Mesenchymal stem cell (in vitro differentiated cells and primary cell): ENCODE measurements around the gene PDPN.
A peak's percentile ranks its signal among the peaks of the same experiment; 100 is the strongest.

ENCODE experiments used
- DNase-seq: peaks from one replicate; pipeline ENCODE4 v3.0.0-alpha.2; 2013
- H2AFZ ChIP-seq: one replicate; pipeline ENCODE4 v1.6.1; 2013; ENCODE audit warnings: low read depth, mild to moderate bottlenecking, control low read depth, inconsistent platforms, low read length, moderate library complexity
- H2AK5ac ChIP-seq: 2 replicates; pipeline ENCODE4 v1.6.1; 2013; ENCODE audit warnings: low read length, moderate library complexity, mild to moderate bottlenecking, inconsistent platforms; ENCODE audit not compliant: severe bottlenecking
- H2BK120ac ChIP-seq: one replicate; pipeline ENCODE4 v1.6.1; 2013; ENCODE audit warnings: low read depth, mild to moderate bottlenecking, inconsistent platforms, low read length, moderate library complexity
- H2BK12ac ChIP-seq, 2 experiments: one replicate each; pipeline ENCODE4 v1.6.1; 2013; ENCODE audit warnings: inconsistent platforms in 2 of 2, low read length in 2 of 2, mild to moderate bottlenecking in 2 of 2, moderate library complexity in 2 of 2, control low read depth in 1 of 2
- H2BK15ac ChIP-seq: one replicate; pipeline ENCODE4 v1.6.1; 2013; ENCODE audit warnings: mild to moderate bottlenecking, low read depth, inconsistent platforms; ENCODE audit not compliant: poor library complexity, severe bottlenecking
- H2BK5ac ChIP-seq: 2 replicates; pipeline ENCODE4 v1.6.1; 2013; ENCODE audit warnings: low read depth, mild to moderate bottlenecking, low read length, control low read depth, inconsistent platforms; ENCODE audit not compliant: poor library complexity, severe bottlenecking
- H3K14ac ChIP-seq, 2 experiments: one replicate each; pipeline ENCODE4 v1.6.1; 2013; ENCODE audit warnings: inconsistent platforms in 2 of 2, low read length in 2 of 2, control low read depth in 1 of 2, mild to moderate bottlenecking in 1 of 2, moderate library complexity in 1 of 2
- H3K18ac ChIP-seq, 2 experiments: one replicate each; pipeline ENCODE4 v1.6.1; 2013; ENCODE audit warnings: inconsistent platforms in 2 of 2, low read length in 2 of 2, control low read depth in 1 of 2, low read depth in 1 of 2, mild to moderate bottlenecking in 1 of 2
- H3K23ac ChIP-seq, 2 experiments: one replicate each; pipeline ENCODE4 v1.6.1; 2013; ENCODE audit warnings: inconsistent platforms in 2 of 2, low read length in 2 of 2, mild to moderate bottlenecking in 2 of 2, moderate library complexity in 2 of 2, control low read depth in 1 of 2
- H3K27ac ChIP-seq: 2 replicates; pipeline ENCODE4 v1.5.1; 2013; ENCODE audit warnings: mild to moderate bottlenecking, moderate library complexity, low read length, control low read depth, inconsistent platforms; ENCODE audit not compliant: poor library complexity, severe bottlenecking
- H3K27me3 ChIP-seq, 2 experiments: 2 replicates each; pipeline versions ENCODE4 v1.6.1 to v1.7.0; 2013; ENCODE audit warnings: low read length in 2 of 2, mild to moderate bottlenecking in 2 of 2, moderate library complexity in 2 of 2, control low read depth in 1 of 2, inconsistent platforms in 1 of 2; ENCODE audit not compliant: control insufficient read depth in 1 of 2, insufficient read depth in 1 of 2
- H3K36me3 ChIP-seq, 2 experiments: 2 replicates each; pipeline versions ENCODE4 v1.6.1 to v1.7.0; 2013; ENCODE audit warnings: low read length in 2 of 2, control low read depth in 1 of 2, inconsistent platforms in 1 of 2, low read depth in 1 of 2, mild to moderate bottlenecking in 1 of 2; ENCODE audit not compliant: insufficient read depth in 2 of 2, control insufficient read depth in 1 of 2
- H3K4ac ChIP-seq, 2 experiments: one replicate each; pipeline ENCODE4 v1.6.1; 2013; ENCODE audit warnings: inconsistent platforms in 2 of 2, low read length in 2 of 2, mild to moderate bottlenecking in 2 of 2, moderate library complexity in 2 of 2, control low read depth in 1 of 2, low read depth in 1 of 2
- H3K4me1 ChIP-seq: 2 replicates; pipeline ENCODE4 v1.6.1; 2013; ENCODE audit warnings: low read depth, low read length, control low read depth; ENCODE audit not compliant: control insufficient read depth, insufficient read depth
- H3K4me2 ChIP-seq: 2 replicates; pipeline ENCODE4 v1.6.1; 2013; ENCODE audit warnings: low read length, mild to moderate bottlenecking, inconsistent platforms; ENCODE audit not compliant: poor library complexity, severe bottlenecking
- H3K4me3 ChIP-seq, 2 experiments: 2 replicates each; pipeline versions ENCODE4 v1.5.1 to v1.7.0; 2013; ENCODE audit warnings: low read length in 2 of 2, mild to moderate bottlenecking in 2 of 2, control low read depth in 1 of 2, low read depth in 1 of 2; ENCODE audit not compliant: insufficient read depth in 1 of 2
- H3K79me1 ChIP-seq: replicated peaks from 2 replicates; pipeline ENCODE4 v1.6.1; 2013; ENCODE audit warnings: mild to moderate bottlenecking, control low read depth, low read length, inconsistent platforms; ENCODE audit not compliant: poor library complexity, severe bottlenecking
- H3K9ac ChIP-seq: 2 replicates; pipeline ENCODE4 v1.7.0; 2013; ENCODE audit warnings: mild to moderate bottlenecking, low read length, moderate library complexity
- H3K9me3 ChIP-seq: 2 replicates; pipeline ENCODE4 v1.7.0; 2013; ENCODE audit warnings: mild to moderate bottlenecking, low read length; ENCODE audit not compliant: control insufficient read depth
- H4K8ac ChIP-seq: one replicate; pipeline ENCODE4 v1.6.1; 2013; ENCODE audit warnings: inconsistent platforms, mild to moderate bottlenecking, low read length, moderate library complexity
- H4K91ac ChIP-seq: one replicate; pipeline ENCODE4 v1.6.1; 2013; ENCODE audit warnings: mild to moderate bottlenecking, low read length, inconsistent platforms
- WGBS: methylation state at CpG from one replicate; pipeline ENCODE4 v1.1.7; 2013; ENCODE audit warnings: mixed read lengths; 5-methylcytosine and 5-hydroxymethylcytosine counted together

Gene PDPN

GRCh38 chr1:13651279-13651678, 67.6 kb downstream of the PDPN start:
- H2AFZ ChIP-seq: no peak overlapping the region
- no peak overlapping the region for H4K91ac ChIP-seq
- H3K4me2 ChIP-seq: no peak overlapping the region
- H3K27ac ChIP-seq: no peak overlapping the region
- no peak overlapping the region for H2BK12ac ChIP-seq
- H3K4ac ChIP-seq: no peak overlapping the region
- no peaks in the 10 kb centered on the region for H3K79me1 ChIP-seq
- no peak overlapping the region for H3K23ac ChIP-seq
- no peak overlapping the region for H2BK15ac ChIP-seq
- H3K27me3 ChIP-seq: peaks cover 0 to 2% of the 10 kb centered on the region in 2 experiments
- H3K9ac ChIP-seq: no peak overlapping the region
- H3K4me3 ChIP-seq: no peak overlapping the region
- H3K36me3 ChIP-seq: no peaks in the 10 kb centered on the region
- no peak overlapping the region for H2BK5ac ChIP-seq
- WGBS: no CpG with 5 or more reads among the region's 3 CpGs
- H3K18ac ChIP-seq: no peak overlapping the region
- H2BK120ac ChIP-seq: no peak overlapping the region
- no peak overlapping the region for H4K8ac ChIP-seq
- no peaks in the 10 kb centered on the region for H3K4me1 ChIP-seq
- no peaks in the 10 kb centered on the region for H3K9me3 ChIP-seq
- DNase-seq: peak; percentile 58
- no peak overlapping the region for H2AK5ac ChIP-seq
- no peak overlapping the region for H3K14ac ChIP-seq

DNA sequence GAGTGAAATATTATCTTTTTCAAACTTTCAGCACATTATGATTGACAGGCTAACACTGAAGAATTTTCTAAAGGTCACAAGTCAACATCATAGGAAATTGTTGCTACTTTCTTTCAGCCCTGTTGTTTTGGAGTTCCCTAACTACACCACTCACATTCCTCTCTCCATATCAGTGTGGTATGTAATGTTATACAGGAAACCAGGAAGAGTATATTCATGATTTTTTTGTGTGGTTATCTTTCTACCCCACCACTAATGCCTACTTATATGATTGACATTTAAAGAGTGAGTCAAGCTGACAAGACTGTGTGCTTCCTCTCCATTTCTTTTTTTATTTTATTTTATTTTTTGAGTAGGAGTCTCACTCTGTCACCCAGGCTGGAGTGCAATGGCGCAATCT, 68.6 kb downstream of the PDPN start:
- Histone ChIP-seq H3K9me3 (no peaks in the 10 kb centered on the region), H2BK12ac (no peak overlapping the region), H2AFZ (no peak overlapping the region), H2BK120ac (no peak overlapping the region), H3K36me3 (no peaks in the 10 kb centered on the region), H3K4me2 (no peak overlapping the region), H3K23ac (no peak overlapping the region), H4K91ac (no peak overlapping the region), H3K27ac (no peak overlapping the region), H3K4me3 (no peak overlapping the region), H3K14ac (no peak overlapping the region), H3K4ac (no peak overlapping the region), H2BK15ac (no peak overlapping the region), H3K27me3 (peaks cover 0 to 4% of the 10 kb centered on the region in 2 experiments), H3K18ac (no peak overlapping the region), H3K4me1 (no peaks in the 10 kb centered on the region), H2AK5ac (no peak overlapping the region), H2BK5ac (no peak overlapping the region), H3K9ac (no peak overlapping the region), H4K8ac (no peak overlapping the region), H3K79me1 (no peaks in the 10 kb centered on the region)
- WGBS: 57% methylated on average over 1 of the region's 1 CpG
- no peak for DNase-seq

DNA sequence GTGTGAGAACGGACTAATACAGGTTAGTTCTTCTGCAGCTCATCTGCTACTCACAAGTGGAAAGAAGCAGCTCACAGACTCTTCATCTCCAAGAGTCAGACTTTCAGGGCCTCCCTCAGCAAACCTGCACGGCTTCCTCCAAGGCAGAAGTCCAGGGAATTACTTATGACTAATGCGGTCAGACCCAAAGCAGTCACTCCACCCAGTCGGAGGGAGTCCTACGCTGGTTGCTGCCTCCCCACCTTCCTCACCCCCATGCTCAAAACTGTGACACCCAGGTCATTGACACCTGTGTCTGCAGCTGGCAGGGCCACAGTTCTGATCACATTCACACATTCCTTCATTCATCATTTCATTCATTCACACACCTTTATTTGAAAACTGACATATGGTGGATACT, 77.9 kb downstream of the PDPN start:
- Histone ChIP-seq H4K91ac (no peak overlapping the region), H2BK5ac (no peak overlapping the region), H4K8ac (peak overlapping the region; percentile 6), H3K9ac (peak overlapping the region; percentile 79), H2BK120ac (no peak overlapping the region), H3K4me2 (no peak overlapping the region), H2AK5ac (no peak overlapping the region), H3K79me1 (no peaks in the 10 kb centered on the region), H3K4ac (no peak overlapping the region), H3K36me3 (no peaks in the 10 kb centered on the region), H2AFZ (no peak overlapping the region), H3K9me3 (no peaks in the 10 kb centered on the region), H3K4me3 (peak overlapping the region in 1 of 2 experiments; percentile 41), H3K18ac (no peak overlapping the region), H3K27me3 (no peaks in the 10 kb centered on the region), H2BK15ac (no peak overlapping the region), H3K27ac (no peak overlapping the region), H2BK12ac (no peak overlapping the region), H3K4me1 (no peaks in the 10 kb centered on the region), H3K23ac (no peak overlapping the region), H3K14ac (no peak overlapping the region)
- 91% methylated on average over 5 of the region's 5 CpGs for WGBS
- no peak for DNase-seq

DNA sequence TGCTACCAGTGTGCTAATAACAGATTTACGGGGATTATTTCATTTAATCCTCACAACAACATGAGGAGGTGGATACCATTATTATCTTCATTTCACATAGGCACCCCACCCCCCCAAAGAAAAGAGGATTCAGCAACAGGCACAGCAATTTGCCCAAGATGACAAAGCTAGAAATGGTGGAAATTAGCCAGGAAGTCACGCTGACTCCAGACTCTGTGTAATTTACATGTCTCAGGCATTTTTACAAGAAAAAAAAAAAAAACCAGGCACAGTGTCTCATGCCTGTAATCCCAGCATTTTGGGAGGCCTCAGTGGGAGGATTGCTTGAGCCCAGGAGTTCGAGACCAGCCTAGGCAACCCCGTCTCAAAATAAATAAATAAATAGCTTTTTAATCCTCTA, 78.9 kb downstream of the PDPN start:
- Histone ChIP-seq H3K18ac (no peak overlapping the region), H3K4me2 (no peak overlapping the region), H2BK15ac (no peak overlapping the region), H3K9me3 (no peaks in the 10 kb centered on the region), H3K4me1 (no peaks in the 10 kb centered on the region), H2BK5ac (no peak overlapping the region), H3K4me3 (peak overlapping the region in 1 of 2 experiments; percentile 41), H2BK120ac (no peak overlapping the region), H2BK12ac (no peak overlapping the region), H3K79me1 (no peaks in the 10 kb centered on the region), H3K27me3 (no peaks in the 10 kb centered on the region), H4K91ac (no peak overlapping the region), H2AFZ (no peak overlapping the region), H3K36me3 (no peaks in the 10 kb centered on the region), H3K14ac (no peak overlapping the region), H2AK5ac (no peak overlapping the region), H3K23ac (no peak overlapping the region), H4K8ac (no peak overlapping the region), H3K9ac (peak overlapping the region; percentile 79), H3K27ac (no peak overlapping the region), H3K4ac (no peak overlapping the region)
- 74% methylated on average over 2 of the region's 4 CpGs for WGBS
- peak; percentile 39 for DNase-seq
